RWPE2 (cell line): ENCODE measurements around the gene TMEM131.
A peak's percentile ranks its signal among the peaks of the same experiment; 100 is the strongest.
"Not testable (repeated sequence)": the region's sequence is repeated elsewhere in the genome, so short reads cannot be mapped to it uniquely, and the experiment has no call there.

Experiments used
- ATAC-seq: fragments of 200-7000 bp; cut with Tn5 transposase; 3 replicates; pipeline ENCODE4 v1.9.1; 2021; ENCODE audit warnings: low read depth
- DNase-seq: peaks from one replicate; pipeline ENCODE4 v3.0.0-alpha.2; 2020; ENCODE audit warnings: low spot score
- H3K27ac ChIP-seq: fragments of 450-650 bp; 2 replicates; pipeline ENCODE4 v1.5.1; 2017; ENCODE audit warnings: mild to moderate bottlenecking; ENCODE audit not compliant: poor library complexity, severe bottlenecking
- H3K27me3 ChIP-seq: fragments of 250-450 bp; sonication (Bioruptor Pico); 2 replicates; pipeline ENCODE4 v1.5.1; 2021; ENCODE audit warnings: mild to moderate bottlenecking, moderate library complexity; ENCODE audit not compliant: insufficient read depth, poor library complexity, severe bottlenecking
- H3K36me3 ChIP-seq: fragments of 250-450 bp; sonication (Bioruptor Pico); 2 replicates; pipeline ENCODE4 v1.5.1; 2020; ENCODE audit warnings: low read depth, mild to moderate bottlenecking, moderate library complexity
- H3K4me1 ChIP-seq: fragments of 250-450 bp; sonication (Bioruptor Pico); 2 replicates; pipeline ENCODE4 v1.5.1; 2021; ENCODE audit warnings: mild to moderate bottlenecking, moderate library complexity; ENCODE audit not compliant: insufficient read depth, poor library complexity, severe bottlenecking
- H3K4me3 ChIP-seq: fragments of 250-450 bp; sonication (Bioruptor Pico); 2 replicates; pipeline ENCODE4 v1.5.1; 2021; ENCODE audit warnings: mild to moderate bottlenecking, moderate library complexity; ENCODE audit not compliant: severe bottlenecking
- H3K9me3 ChIP-seq: fragments of 250-450 bp; sonication (Bioruptor Pico); 2 replicates; pipeline ENCODE4 v1.5.1; 2021; ENCODE audit warnings: mild to moderate bottlenecking, moderate library complexity; ENCODE audit not compliant: severe bottlenecking
- CTCF ChIP-seq: fragments of 450-650 bp; IDR thresholded peaks from one replicate; pipeline ENCODE4 v1.5.1; 2017; ENCODE audit warnings: mild to moderate bottlenecking, moderate library complexity; ENCODE audit not compliant: poor library complexity, severe bottlenecking

Gene TMEM131

DNA sequence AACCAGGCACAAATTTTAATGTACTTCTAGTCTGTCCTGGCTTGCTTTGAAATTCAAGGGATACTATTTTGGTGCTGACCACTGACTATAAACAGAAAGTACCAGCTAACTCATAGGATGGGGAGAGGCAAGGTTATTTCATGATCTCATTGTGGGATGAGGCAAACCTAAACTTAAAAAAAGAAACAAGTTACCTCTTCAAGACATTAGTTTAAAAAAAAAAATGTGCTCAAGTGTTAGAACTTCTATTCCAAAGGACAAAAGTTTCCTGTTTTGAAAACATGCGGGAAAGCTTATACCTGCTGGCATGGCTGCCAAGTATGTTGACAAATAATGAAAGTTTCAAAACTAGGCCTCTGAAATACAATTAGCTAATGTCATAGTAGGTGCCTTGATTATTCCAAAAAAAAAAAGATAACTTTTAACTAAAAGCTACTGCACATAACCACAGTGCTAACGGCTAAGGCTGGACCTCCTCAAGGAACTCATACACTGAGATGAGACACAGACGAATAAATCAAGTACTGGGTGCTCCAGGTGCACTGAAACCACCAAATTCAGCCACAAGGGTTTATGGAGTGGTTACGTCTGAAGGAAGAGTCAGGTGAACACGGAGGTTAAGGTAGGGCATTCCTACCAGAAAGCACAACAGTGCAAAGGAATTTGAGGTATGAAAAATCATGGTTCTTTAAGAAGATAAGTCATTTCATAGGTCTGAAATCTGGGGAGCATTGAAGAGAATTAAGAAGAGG lies 38.1 kb downstream of the TMEM131 start:
- ATAC-seq (peak; percentile 27; the same call in 2 of the 3 replicates), DNase-seq (no peak)
- Histone ChIP-seq H3K36me3 (no peaks in the 10 kb centered on the region), H3K27ac (no peak overlapping the region), H3K4me3 (no peak overlapping the region), H3K9me3 (no peaks in the 10 kb centered on the region), H3K27me3 (no peaks in the 10 kb centered on the region), H3K4me1 (peaks cover 6% of the 10 kb centered on the region)
- TF ChIP-seq CTCF, result no peak

DNA sequence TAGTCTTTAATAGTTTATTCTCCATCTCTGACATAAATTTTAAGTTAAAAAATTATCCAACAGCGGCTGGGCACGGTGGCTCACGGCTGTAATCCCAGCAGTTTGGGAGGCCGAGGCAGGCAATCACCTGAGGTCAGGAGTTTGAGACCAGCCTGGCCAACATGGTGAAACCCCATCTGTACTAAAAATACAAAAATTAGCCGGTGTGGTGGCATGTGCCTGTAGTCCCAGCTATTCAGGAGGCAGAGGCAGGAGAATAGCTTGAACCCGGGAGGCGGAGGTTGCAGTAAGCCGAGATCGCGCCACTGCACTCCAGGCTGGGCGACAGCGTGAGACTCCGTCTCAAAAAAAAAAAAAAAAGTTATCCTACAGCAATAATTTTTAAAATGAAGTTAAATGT lies 39.0 kb downstream of the TMEM131 start:
- not testable (repeated sequence) for H3K36me3 ChIP-seq, ATAC-seq, DNase-seq, H3K9me3 ChIP-seq, H3K4me1 ChIP-seq, H3K27me3 ChIP-seq, H3K27ac ChIP-seq, H3K4me3 ChIP-seq

- no peak overlapping the region for H3K4me3 ChIP-seq
- H3K27me3 ChIP-seq, result no peaks in the 10 kb centered on the region
- no peak for DNase-seq
- no peak overlapping the region for H3K27ac ChIP-seq
- no peaks in the 10 kb centered on the region for H3K9me3 ChIP-seq
- ATAC-seq, result no peak
- TF ChIP-seq CTCF, result no peak
- peaks cover 17% of the 10 kb centered on the region for H3K4me1 ChIP-seq
- H3K36me3 ChIP-seq, result no peaks in the 10 kb centered on the region
Observed at GRCh38 chr2:97953853-97954252, 41.9 kb downstream of the TMEM131 start.

DNA sequence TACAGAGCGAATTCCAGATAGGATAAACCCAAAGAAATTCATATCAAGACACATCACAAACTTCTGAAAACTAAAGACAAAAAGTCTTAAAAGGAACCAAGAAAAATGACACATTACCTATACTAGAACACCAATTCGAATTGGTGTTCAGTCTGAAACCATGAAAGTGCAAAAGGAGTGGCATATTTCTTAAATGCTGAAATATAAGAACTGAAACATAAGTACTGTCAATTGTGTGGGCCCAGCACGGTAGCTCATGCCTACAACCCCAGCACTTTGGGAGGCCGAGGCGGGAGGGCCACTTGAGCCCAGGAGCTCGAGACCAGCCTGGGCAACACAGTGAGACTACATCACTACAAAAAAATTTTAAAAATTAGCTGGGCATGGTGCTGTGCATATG lies 43.4 kb downstream of the TMEM131 start:
- no peaks in the 10 kb centered on the region for H3K9me3 ChIP-seq
- peaks cover 17% of the 10 kb centered on the region for H3K4me1 ChIP-seq
- DNase-seq (no peak), ATAC-seq (no peak)
- H3K4me3 ChIP-seq, result no peak overlapping the region
- no peaks in the 10 kb centered on the region for H3K27me3 ChIP-seq
- TF ChIP-seq CTCF, result no peak
- no peak overlapping the region for H3K27ac ChIP-seq
- no peaks in the 10 kb centered on the region for H3K36me3 ChIP-seq

DNA sequence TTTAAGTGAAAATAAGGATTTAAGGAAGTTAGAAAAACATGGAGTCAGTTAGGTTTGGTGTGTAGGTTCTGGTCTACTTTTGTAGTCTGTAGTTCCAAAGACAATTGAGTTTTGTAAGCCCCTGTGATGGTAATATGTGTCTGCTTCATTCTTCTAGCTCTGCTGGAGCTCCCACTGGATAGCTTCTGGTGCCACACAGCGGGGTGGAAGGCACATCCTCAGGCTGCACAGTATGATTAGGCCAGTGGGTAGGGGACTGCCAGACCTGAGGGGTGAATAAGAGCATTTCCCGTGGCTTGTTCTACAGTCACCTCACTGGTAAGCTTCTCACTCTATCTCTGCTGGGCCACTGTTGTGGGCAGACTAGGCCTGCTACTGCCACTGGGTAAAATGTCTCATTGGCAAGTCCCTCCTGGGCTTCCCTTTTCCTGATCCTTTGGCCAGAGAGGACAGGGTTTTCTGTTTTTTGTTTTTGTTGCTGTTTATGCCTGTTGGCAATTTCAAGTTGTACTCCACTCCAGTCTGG lies 44.5 kb downstream of the TMEM131 start:
- Histone ChIP-seq H3K4me1 (peaks cover 17% of the 10 kb centered on the region), H3K27ac (peak overlapping the region; percentile 60), H3K36me3 (no peaks in the 10 kb centered on the region), H3K27me3 (peaks cover 3% of the 10 kb centered on the region), H3K4me3 (no peak overlapping the region), H3K9me3 (no peaks in the 10 kb centered on the region)
- ATAC-seq, result peak; percentile 44
- no peak for DNase-seq
- no peak for TF ChIP-seq CTCF
